ENCODE results near the gene ASB4. TPM values are rescaled to one million over a fixed set of nuclear protein-coding genes. Genes with fewer than 3 reads are reported as not detected.
"Not testable (repeated sequence)": the region's sequence is repeated elsewhere in the genome, so short reads cannot be mapped to it uniquely, and the experiment has no call there.

The ASB4 gene
- total and polyA plus RNA-seq, 7 donors, result 0.23 to 24.0 (median 10.8) TPM

DNA sequence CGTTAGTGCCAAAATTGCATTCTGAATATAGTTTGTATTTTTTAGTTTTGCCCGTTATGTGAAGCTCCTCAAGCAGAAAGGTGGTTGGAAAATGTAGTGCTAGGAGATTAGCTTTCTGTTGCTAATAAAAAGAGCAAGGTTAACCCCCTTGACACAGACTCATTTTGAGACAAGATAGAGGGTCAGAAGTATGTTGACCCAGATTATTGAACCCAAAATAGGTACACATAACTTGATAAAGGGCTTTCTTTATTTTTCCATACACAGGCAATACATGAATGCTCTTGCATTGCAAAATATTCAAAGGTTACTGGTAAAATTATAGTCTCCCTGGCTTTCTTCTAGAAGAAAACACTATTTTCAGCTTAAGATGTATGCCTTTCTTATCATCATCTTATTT is 40.9 kb upstream of the ASB4 start:
- H3K27me3 ChIP-seq (ENCODE audit: insufficient read depth in 3 of 3, low read length in 2 of 3), result no peaks in the 10 kb centered on the region
- DNase-seq (no peak), ATAC-seq (no peak)
- TF ChIP-seq CTCF (IDR thresholded peaks at IDR 0.05), result no peak
- H3K4me3 ChIP-seq, result no peak overlapping the region
- H3K9me3 ChIP-seq, result no peaks in the 10 kb centered on the region
- 58 to 76% (median 59%) methylated on average over 2 of the region's 2 CpGs for WGBS, 3 donors
- no peaks in the 10 kb centered on the region for H3K36me3 ChIP-seq (ENCODE audit: insufficient read depth in 1 of 2, low read depth in 1 of 2)
- no peak overlapping the region for H3K27ac ChIP-seq
- H3K4me1 ChIP-seq, result no peaks in the 10 kb centered on the region
- intact Hi-C loops (cut with DNase I), result no loop called here

DNA sequence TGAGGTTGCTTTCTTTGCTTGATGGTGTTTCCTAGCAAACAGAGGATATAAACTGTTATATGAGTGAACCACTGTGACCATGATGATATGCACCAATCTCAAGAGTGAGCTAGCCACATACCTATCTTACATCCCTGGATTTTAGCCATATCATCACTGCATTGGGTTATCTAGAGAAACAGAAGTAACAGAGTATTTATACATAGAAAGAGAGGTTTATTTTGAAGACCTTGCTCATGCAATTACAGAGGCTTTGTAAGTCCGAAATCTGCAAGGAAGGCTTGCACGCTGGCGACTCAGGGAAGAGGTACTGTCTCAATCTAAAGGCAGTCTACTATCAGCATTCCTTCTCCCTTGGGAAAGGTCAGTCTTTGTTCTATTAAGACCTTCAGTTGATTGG is 39.1 kb upstream of the ASB4 start:
- WGBS, 3 donors, result 97 to 100% (median 97%) methylated on average over 3 of the region's 3 CpGs
- no peaks in the 10 kb centered on the region for H3K27me3 ChIP-seq (ENCODE audit: insufficient read depth in 3 of 3, low read length in 2 of 3)
- DNase-seq (no peak), ATAC-seq (no peak)
- H3K4me3 ChIP-seq, result no peak overlapping the region
- no peaks in the 10 kb centered on the region for H3K36me3 ChIP-seq (ENCODE audit: insufficient read depth in 1 of 2, low read depth in 1 of 2)
- intact Hi-C loops (cut with DNase I), result no loop called here
- TF ChIP-seq CTCF (IDR thresholded peaks at IDR 0.05), result no peak
- no peaks in the 10 kb centered on the region for H3K9me3 ChIP-seq
- no peaks in the 10 kb centered on the region for H3K4me1 ChIP-seq
- no peak overlapping the region for H3K27ac ChIP-seq

- ATAC-seq (no peak), DNase-seq (no peak)
- intact Hi-C loops (cut with DNase I), result no loop called here
- H3K27ac ChIP-seq, result no peak overlapping the region
- no peak for TF ChIP-seq CTCF (IDR thresholded peaks at IDR 0.05)
- H3K4me3 ChIP-seq, result no peak overlapping the region
- H3K36me3 ChIP-seq (ENCODE audit: insufficient read depth in 1 of 2, low read depth in 1 of 2), result no peaks in the 10 kb centered on the region
- no peaks in the 10 kb centered on the region for H3K4me1 ChIP-seq
- no peaks in the 10 kb centered on the region for H3K9me3 ChIP-seq
- 77 to 84% (median 81%) methylated on average over 2 of the region's 2 CpGs for WGBS, 3 donors
- no peaks in the 10 kb centered on the region for H3K27me3 ChIP-seq (ENCODE audit: insufficient read depth in 3 of 3, low read length in 2 of 3)
Measured at GRCh38 chr7:95454438-95455045, 31.2 kb upstream of the ASB4 start.

DNA sequence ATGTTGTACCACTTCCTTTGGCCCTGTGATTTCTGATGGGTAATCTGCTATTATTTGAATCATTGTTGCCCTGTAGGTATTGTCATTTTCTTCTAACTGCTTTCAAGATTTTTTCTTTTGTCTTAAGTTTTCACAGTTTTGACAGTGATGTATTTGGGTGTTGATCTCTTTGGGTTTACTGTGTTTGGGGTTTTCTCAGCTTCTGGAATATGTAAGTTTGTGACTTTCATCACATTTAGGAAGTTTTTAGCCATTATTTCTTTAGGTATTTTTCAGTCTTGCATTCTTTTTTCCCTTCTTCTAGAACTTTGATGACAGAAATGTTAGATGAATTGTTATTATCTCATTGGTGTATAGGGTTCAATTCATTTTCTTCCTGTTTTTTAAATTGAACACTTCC is 27.8 kb upstream of the ASB4 start:
- no peak for TF ChIP-seq CTCF (IDR thresholded peaks at IDR 0.05)
- Histone ChIP-seq H3K27ac (no peak overlapping the region), H3K27me3 (ENCODE audit: insufficient read depth in 3 of 3, low read length in 2 of 3) (no peaks in the 10 kb centered on the region), H3K36me3 (ENCODE audit: insufficient read depth in 1 of 2, low read depth in 1 of 2) (no peaks in the 10 kb centered on the region), H3K4me3 (no peak overlapping the region), H3K9me3 (no peaks in the 10 kb centered on the region), H3K4me1 (no peaks in the 10 kb centered on the region)
- ATAC-seq (no peak), DNase-seq (no peak)
- intact Hi-C loops (cut with DNase I), result no loop called here

DNA sequence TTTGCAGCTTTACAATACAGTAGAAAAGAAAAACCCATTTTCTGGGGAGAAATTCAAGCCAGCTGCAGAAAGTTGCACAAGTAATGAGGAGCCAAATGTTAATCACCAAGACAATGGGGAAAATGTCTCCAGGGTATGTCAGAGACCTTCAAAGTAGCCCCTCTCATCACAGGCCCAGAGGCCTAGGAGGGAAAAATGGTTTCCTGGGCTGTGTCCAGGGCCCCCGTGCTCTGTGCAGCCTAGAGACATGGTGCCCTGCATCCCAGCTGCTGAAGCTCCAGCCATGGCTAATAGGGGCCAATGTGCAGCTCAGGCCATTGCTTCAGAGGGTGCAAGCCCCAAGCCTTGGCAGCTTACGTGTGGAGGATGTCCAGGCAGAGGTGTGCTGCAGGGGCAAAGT is 25.1 kb upstream of the ASB4 start:
- ATAC-seq; DNase-seq; H3K36me3 ChIP-seq (ENCODE audit: insufficient read depth in 1 of 2, low read depth in 1 of 2); H3K4me3 ChIP-seq; intact Hi-C loops (cut with DNase I); H3K27me3 ChIP-seq (ENCODE audit: insufficient read depth in 3 of 3, low read length in 2 of 3); H3K4me1 ChIP-seq; H3K27ac ChIP-seq; H3K9me3 ChIP-seq: not testable (repeated sequence)
- WGBS, 3 donors, result 85 to 97% (median 86%) methylated on average over 2 of the region's 2 CpGs

All from psoas muscle (tissue), 8 donors.